Astrocyte (in vitro differentiated cells and primary cell): ENCODE data around the gene LYPD6.
A peak's percentile ranks its signal among the peaks of the same experiment; 100 is the strongest.

Experiments used
- CTCF ChIP-seq: IDR thresholded peaks from 2 replicates; pipeline ENCODE4 v1.5.1; 2011; ENCODE audit warnings: low read depth, mild to moderate bottlenecking, inconsistent platforms, low read length, moderate library complexity; ENCODE audit not compliant: insufficient read depth
- EZH2 ChIP-seq: IDR thresholded peaks from 2 replicates; pipeline ENCODE4 v1.6.1; 2012; ENCODE audit warnings: mild to moderate bottlenecking, low read length, inconsistent platforms; ENCODE audit not compliant: insufficient read depth

DNA sequence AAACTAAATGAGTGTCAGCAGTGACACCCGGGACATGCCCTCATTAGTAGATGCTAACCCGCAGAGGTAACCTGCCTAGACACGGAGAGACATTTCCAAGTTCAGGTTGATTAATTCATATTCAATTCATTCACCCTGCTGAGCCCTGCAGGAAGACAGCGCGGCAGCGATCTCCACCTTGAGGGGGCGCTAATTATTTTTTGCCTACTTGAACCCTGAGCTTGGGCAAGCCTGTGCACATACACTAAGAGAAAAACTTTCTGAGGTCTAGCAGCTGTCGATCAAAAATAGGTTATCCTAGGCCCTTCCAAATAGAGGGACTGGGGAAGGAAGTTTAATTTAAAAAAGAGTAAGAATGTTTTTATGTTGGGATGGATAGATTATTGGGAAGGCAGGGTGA is 1.3 kb upstream of the LYPD6 start:
- TF ChIP-seq CTCF = peak; percentile 27
- TF ChIP-seq EZH2 = no peak
